K562 (cell line): Measurements from ENCODE around the gene MRPL40. TPM values are rescaled to one million over a fixed set of nuclear protein-coding genes. Genes with fewer than 3 reads are reported as not detected.
A peak's percentile ranks its signal among the peaks of the same experiment; 100 is the strongest.

Experiments used
- CBFA2T3 ChIP-seq: fragments of 450-650 bp; IDR thresholded peaks from 2 replicates; pipeline ENCODE4 v1.6.1; 2017
- FOXP4 ChIP-seq: sonication (generic); formaldehyde crosslinking; IDR thresholded peaks from 2 replicates; pipeline ENCODE4 v1.8.0; 2022; ENCODE audit warnings: mild to moderate bottlenecking, missing genetic modification reagents, borderline replicate concordance
- JUND ChIP-seq, 2 experiments: IDR thresholded peaks; 2 replicates in 1 of 2; 3 replicates in 1 of 2; pipeline ENCODE4 v1.6.1; 2011; ENCODE audit warnings: borderline replicate concordance in 2 of 2, low read depth in 2 of 2, low read length in 2 of 2, improper control_type of control experiment in 1 of 2, missing biosample characterization in 1 of 2, missing genetic modification characterization in 1 of 2, missing genetic modification reagents in 1 of 2
- RCOR1 ChIP-seq, 2 experiments: IDR thresholded peaks; 2 replicates each; pipeline ENCODE4 v1.6.1; 2012; ENCODE audit warnings: low read depth in 2 of 2, low read length in 2 of 2, borderline replicate concordance in 1 of 2, improper control_type of control experiment in 1 of 2
- REST ChIP-seq, 2 experiments: fragments of 450-650 bp; formaldehyde crosslinking in 1 of 2; IDR thresholded peaks; 2 replicates each; pipeline versions ENCODE4 v1.4.0 to v1.6.1; 2014 to 2020; ENCODE audit warnings: mild to moderate bottlenecking in 2 of 2, borderline replicate concordance in 1 of 2, low read depth in 1 of 2
- SRSF3 ChIP-seq: fragments of 200-400 bp; formaldehyde crosslinking; IDR thresholded peaks from 2 replicates; pipeline ENCODE4 v1.6.1; 2016; ENCODE audit warnings: mild to moderate bottlenecking, low read length, moderate library complexity; ENCODE audit not compliant: insufficient read depth
- TARDBP ChIP-seq: fragments of 450-650 bp; IDR thresholded peaks from 2 replicates; pipeline ENCODE4 v1.6.1; 2016
- UBTF ChIP-seq, 2 experiments: IDR thresholded peaks; 2 replicates each; pipeline ENCODE4 v1.6.1; 2012; ENCODE audit warnings: improper control_type of control experiment in 2 of 2, low read depth in 2 of 2, low read length in 2 of 2, borderline replicate concordance in 1 of 2
- WHSC1 ChIP-seq: IDR thresholded peaks from one replicate; pipeline ENCODE4 v1.6.1; 2012; ENCODE audit warnings: low read length, control low read depth, inconsistent platforms
- ZBTB12 ChIP-seq: fragments of 250-450 bp; sonication (Bioruptor Pico); IDR thresholded peaks from 2 replicates; pipeline ENCODE4 v1.4.0; 2020
- ZNF41 ChIP-seq: fragments of 250-450 bp; sonication (Bioruptor Pico); conservative IDR thresholded peaks from 2 replicates; pipeline ENCODE4 v1.4.0; 2020; ENCODE audit warnings: mild to moderate bottlenecking
- ZSCAN32 ChIP-seq: fragments of 450-650 bp; formaldehyde crosslinking; IDR thresholded peaks from 2 replicates; pipeline ENCODE4 v1.4.0; 2020; ENCODE audit warnings: mild to moderate bottlenecking, moderate library complexity
- polyA plus RNA-seq, 8 experiments: library from polyadenylated mRNA; depleted of rRNA in 4 of 8; stranded (reverse) in 5 of 8; unstranded in 3 of 8; fragments of >200 nt; fragmentation: Nextera tagmentation in 2 of 8; fragmentation: Illumina TruSeq in 1 of 8; extraction: Ambion mirVana in 2 of 8; extraction: Trizol in 1 of 8; gene quantifications; 2 replicates each; pipeline versions ENCODE4 v1.2.1 to v1.2.3, GENCODE V29; 2011 to 2014; ENCODE audit warnings: inconsistent platforms in 1 of 8, missing spikeins in 1 of 8
- total RNA-seq, 7 experiments: library from RNA; depleted of rRNA in 6 of 7; stranded (reverse); fragments of >200 nt in 6 of 7; fragmentation: Illumina TruSeq in 2 of 7; extraction: Trizol in 2 of 7; gene quantifications; 2 replicates each; pipeline versions ENCODE4 v1.2.1 to v1.2.3, GENCODE V29; 2011 to 2021; ENCODE audit warnings: low replicate concordance in 1 of 7

MRPL40 gene
- total and polyA plus RNA-seq, 9 of the 15 experiments (the other 6 are each of a cell fraction or from before 2014, with no cell fraction given): 132 to 652 (median 208) TPM

GRCh38 chr22:19448076-19448607 lies 15.8 kb downstream of the MRPL40 start (continued):
- TF ChIP-seq REST (IDR thresholded peaks at IDR 0.05; ENCODE audit: borderline replicate concordance) (no peak), REST (CRISPR knock-in tag; IDR thresholded peaks at IDR 0.05; ENCODE audit: low read depth) (0 out of 2 replicates have a peak, but pooled peaks have one; percentile 50), TARDBP (0 out of 2 replicates have a peak, but pooled peaks have one; percentile 4), ZSCAN32 (CRISPR knock-in tag) (0 out of 2 replicates have a peak, but pooled peaks have one; percentile 5), JUND (IDR thresholded peaks at IDR 0.05; ENCODE audit: borderline replicate concordance, low read depth, low read length) (0 out of 2 replicates have a peak, but pooled peaks have one; percentile 5), JUND (tag; IDR thresholded peaks at IDR 0.05; ENCODE audit: borderline replicate concordance, low read depth, low read length) (no peak), RCOR1 (IDR thresholded peaks at IDR 0.05; ENCODE audit: borderline replicate concordance in 1 of 2, low read depth in 2 of 2, low read length in 2 of 2) (0 out of 4 replicates have a peak, but pooled peaks of 1 of the 2 experiments have one; percentile 3), ZBTB12 (CRISPR knock-in tag) (no peak), SRSF3 (no peak), CBFA2T3 (no peak), ZNF41 (CRISPR knock-in tag) (no peak), WHSC1 (peak; percentile 70), UBTF (IDR thresholded peaks at IDR 0.05; ENCODE audit: borderline replicate concordance in 1 of 2, low read depth in 2 of 2, low read length in 2 of 2) (no peak), FOXP4 (CRISPR knock-in tag) (no peak)
